Osteocyte (in vitro differentiated cells): ENCODE results near the gene EMC9. TPM values are rescaled to one million over a fixed set of nuclear protein-coding genes. Genes with fewer than 3 reads are reported as not detected.

Source experiments
- DNase-seq: peaks from one replicate; pipeline ENCODE4 v3.0.0; 2021; ENCODE audit warnings: mixed read lengths; ENCODE audit not compliant: unreplicated experiment; ENCODE audit errors: extremely low spot score
- H3K27ac Mint-ChIP-seq: one replicate; pipeline ENCODE4 v1.8.0; 2021; ENCODE audit warnings: mild to moderate bottlenecking, mixed read lengths; ENCODE audit not compliant: unreplicated experiment
- H3K27me3 Mint-ChIP-seq: one replicate; pipeline ENCODE4 v1.8.0; 2021; ENCODE audit warnings: mixed read lengths; ENCODE audit not compliant: unreplicated experiment
- H3K36me3 Mint-ChIP-seq: one replicate; pipeline ENCODE4 v1.8.0; 2021; ENCODE audit warnings: mixed read lengths; ENCODE audit not compliant: unreplicated experiment
- H3K4me1 Mint-ChIP-seq: one replicate; pipeline ENCODE4 v1.8.0; 2021; ENCODE audit warnings: mixed read lengths; ENCODE audit not compliant: unreplicated experiment
- H3K4me3 Mint-ChIP-seq: one replicate; pipeline ENCODE4 v1.8.0; 2021; ENCODE audit warnings: mild to moderate bottlenecking, moderate library complexity, mixed read lengths; ENCODE audit not compliant: unreplicated experiment
- H3K9me3 Mint-ChIP-seq: one replicate; pipeline ENCODE4 v1.8.0; 2021; ENCODE audit warnings: mixed read lengths; ENCODE audit not compliant: unreplicated experiment
- CTCF ChIP-seq: fragments of 200-600 bp; sonication (generic); IDR thresholded peaks from 2 replicates; pipeline ENCODE4 v1.5.0; 2021; ENCODE audit warnings: antibody characterized with exemption, mild to moderate bottlenecking, moderate library complexity
- total RNA-seq: library from RNA; stranded (reverse); gene quantifications from 2 replicates; pipeline ENCODE4 v1.2.1, GENCODE V29; 2021

The EMC9 gene
- total RNA-seq, 1 donor from 2014 or later, result 15.6 TPM

- DNase-seq, result no peak
- peak overlapping the region; percentile 41 for H3K27ac Mint-ChIP-seq
- peaks cover 19% of the 10 kb centered on the region for H3K36me3 Mint-ChIP-seq
- peaks cover 34% of the 10 kb centered on the region for H3K4me1 Mint-ChIP-seq
- no peaks in the 10 kb centered on the region for H3K9me3 Mint-ChIP-seq
- TF ChIP-seq CTCF, result no peak
- no peak overlapping the region for H3K4me3 Mint-ChIP-seq
- H3K27me3 Mint-ChIP-seq, result no peaks in the 10 kb centered on the region
Measured at GRCh38 chr14:24138396-24139271, 2.8 kb downstream of the EMC9 start.

- TF ChIP-seq CTCF, result no peak
- Mint-ChIP-seq H3K27ac (peak overlapping the region; percentile 81), H3K36me3 (peaks cover 19% of the 10 kb centered on the region), H3K27me3 (no peaks in the 10 kb centered on the region), H3K4me3 (peak overlapping the region; percentile 79), H3K9me3 (no peaks in the 10 kb centered on the region), H3K4me1 (peaks cover 33% of the 10 kb centered on the region)
- DNase-seq, result no peak
Measured at GRCh38 chr14:24137529-24138395, 3.6 kb downstream of the EMC9 start.

- no peak for DNase-seq
- Mint-ChIP-seq H3K27me3 (no peaks in the 10 kb centered on the region), H3K27ac (peak overlapping the region; percentile 81), H3K4me1 (peaks cover 29% of the 10 kb centered on the region), H3K4me3 (peak overlapping the region; percentile 79), H3K9me3 (no peaks in the 10 kb centered on the region), H3K36me3 (peaks cover 19% of the 10 kb centered on the region)
- no peak for TF ChIP-seq CTCF
Measured at GRCh38 chr14:24136684-24137528, 4.5 kb downstream of the EMC9 start.

GRCh38 chr14:24135834-24136683, 5.3 kb downstream of the EMC9 start, which contains the start of gene PSME1:
Gene PSME1, plus strand, starts transcription at chr14:24136194. Its CDS starts 69 bp downstream, at chr14:24136263.
- Mint-ChIP-seq H3K36me3 (peaks cover 19% of the 10 kb centered on the region), H3K4me3 (peak within 1 kb of the TSS; percentile 79)

More at GRCh38 chr14:24135834-24136683, 5.3 kb downstream of the EMC9 start, which contains the start of gene PSME1:
- Mint-ChIP-seq H3K27me3 (no peaks in the 10 kb centered on the region), H3K27ac (peak within 1 kb of the TSS; percentile 81), H3K9me3 (no peaks in the 10 kb centered on the region), H3K4me1 (peaks cover 28% of the 10 kb centered on the region)
- TF ChIP-seq CTCF, result no peak
- DNase-seq, result peak; percentile 97
